HCT116 (cell line): ENCODE data around the gene RAB31. TPM values are rescaled to one million over a fixed set of nuclear protein-coding genes. Genes with fewer than 3 reads are reported as not detected.
"Not testable (repeated sequence)": the region's sequence is repeated elsewhere in the genome, so short reads cannot be mapped to it uniquely, and the experiment has no call there.

ENCODE experiments used
- ATAC-seq: fragments of 200-7000 bp; cut with Tn5 transposase; 2 replicates; pipeline ENCODE4 v1.9.1; 2020; ENCODE audit warnings: mild to moderate bottlenecking, moderate library complexity
- BruUV-seq: library from RNA; stranded (reverse); fragments of 400-500 nt; replicated peaks from 2 replicates; lab custom pipeline; 2021; lab: Mats Ljungman, UMichigan
- CTCF ChIA-PET: fragments of 300-600 bp; sonication (Branson Sonifier 250); formaldehyde crosslinking; loops from one replicate; lab custom pipeline; 2021; ENCODE audit warnings: antibody characterized with exemption; lab: Charles Lee
- POLR2A ChIA-PET: fragments of 300-600, 350-600 bp; sonication (Branson Sonifier 250); formaldehyde crosslinking; loops from one replicate; lab custom pipeline; 2021; ENCODE audit warnings: antibody characterized with exemption; lab: Charles Lee
- RAD21 ChIA-PET, 2 experiments: fragments of 300-600 bp; sonication (Branson Sonifier 250); formaldehyde crosslinking; loops; one replicate each; lab custom pipeline; 2023; ENCODE audit warnings: low total read pairs in 2 of 2; ENCODE audit not compliant: uncharacterized antibody in 2 of 2, unreplicated experiment in 2 of 2, low non-redundant PET in 1 of 2; lab: Charles Lee
- DNase-seq: peaks from one replicate; pipeline ENCODE4 v3.0.0-alpha.2; 2010; ENCODE audit warnings: low read depth, low spot score
- H2AFZ ChIP-seq: fragments of 200-600 bp; shearing (Covaris generic), sonication (generic); 2 replicates; pipeline ENCODE4 v1.6.1; 2017; ENCODE audit warnings: low read depth, mixed run types, mixed read lengths, antibody characterized with exemption, low read length; ENCODE audit not compliant: poor library complexity, severe bottlenecking
- H3K27ac ChIP-seq: 2 replicates; pipeline ENCODE4 v1.5.1; 2012; ENCODE audit warnings: low read depth, low read length
- H3K27me3 ChIP-seq: fragments of 200-600 bp; sonication (generic); 2 replicates; pipeline ENCODE4 v1.6.1; 2016; ENCODE audit warnings: mixed run types, low read length, mixed read lengths; ENCODE audit not compliant: insufficient read depth
- H3K36me3 ChIP-seq, 2 experiments: fragments of 200-500 bp in 1 of 2; fragments of 200-600 bp in 1 of 2; sonication (Bioruptor generic) in 1 of 2; sonication (generic) in 1 of 2; 2 replicates each; pipeline versions ENCODE4 v1.5.1 to v1.6.1; 2014 to 2016; ENCODE audit warnings: low read length in 2 of 2, inconsistent platforms in 1 of 2, mixed read lengths in 1 of 2, mixed run types in 1 of 2; ENCODE audit not compliant: insufficient read depth in 2 of 2, control insufficient read depth in 1 of 2
- H3K4me1 ChIP-seq, 2 experiments: fragments of 200-600 bp in 1 of 2; sonication (generic) in 1 of 2; 2 replicates each; pipeline versions ENCODE4 v1.5.1 to v1.6.1; 2012 to 2017; ENCODE audit warnings: low read length in 2 of 2, inconsistent platforms in 1 of 2, mild to moderate bottlenecking in 1 of 2, mixed read lengths in 1 of 2, mixed run types in 1 of 2, moderate library complexity in 1 of 2; ENCODE audit not compliant: insufficient read depth in 2 of 2, control insufficient read depth in 1 of 2
- H3K4me2 ChIP-seq: fragments of 200-600 bp; sonication (generic); 2 replicates; pipeline ENCODE4 v1.6.1; 2017; ENCODE audit warnings: mixed run types, low read length, mixed read lengths
- H3K4me3 ChIP-seq, 2 experiments: fragments of 200-600 bp in 1 of 2; sonication (generic) in 1 of 2; replicated peaks in 1 of 2; 2 replicates each; pipeline ENCODE4 v1.5.1; 2011 to 2016; ENCODE audit warnings: low read length in 2 of 2, control low read depth in 1 of 2, low read depth in 1 of 2, mild to moderate bottlenecking in 1 of 2, mixed read lengths in 1 of 2, mixed run types in 1 of 2
- H3K79me2 ChIP-seq: fragments of 200-600 bp; sonication (generic); 2 replicates; pipeline ENCODE4 v1.6.1; 2017; ENCODE audit warnings: mild to moderate bottlenecking, mixed run types, low read length, moderate library complexity, mixed read lengths; ENCODE audit not compliant: insufficient read depth
- H3K9ac ChIP-seq: fragments of 200-600 bp; sonication (generic); 2 replicates; pipeline ENCODE4 v1.6.1; 2016; ENCODE audit warnings: low read length, mixed read lengths
- H3K9me2 ChIP-seq: fragments of 200-600 bp; sonication (generic), shearing (Covaris generic); 2 replicates; pipeline ENCODE4 v1.6.1; 2017; ENCODE audit warnings: mixed run types, mild to moderate bottlenecking, moderate library complexity; ENCODE audit not compliant: insufficient read depth
- H3K9me3 ChIP-seq, 2 experiments: fragments of 200-500 bp in 1 of 2; fragments of 200-600 bp in 1 of 2; sonication (Bioruptor generic) in 1 of 2; sonication (generic) in 1 of 2; 2 replicates each; pipeline ENCODE4 v1.6.1; 2014 to 2017; ENCODE audit warnings: low read length in 2 of 2, mixed read lengths in 2 of 2, inconsistent platforms in 1 of 2, low read depth in 1 of 2, mild to moderate bottlenecking in 1 of 2, mixed run types in 1 of 2, moderate library complexity in 1 of 2; ENCODE audit not compliant: control insufficient read depth in 1 of 2, insufficient read depth in 1 of 2
- H4K20me1 ChIP-seq: fragments of 200-600 bp; sonication (generic), shearing (Covaris generic); 2 replicates; pipeline ENCODE4 v1.6.1; 2017; ENCODE audit warnings: mixed run types, mild to moderate bottlenecking, moderate library complexity; ENCODE audit not compliant: insufficient read depth
- ATF3 ChIP-seq: IDR thresholded peaks from 2 replicates; pipeline ENCODE4 v1.6.1; 2012
- CBX3 ChIP-seq: IDR thresholded peaks from 2 replicates; pipeline ENCODE4 v1.6.1; 2012; ENCODE audit warnings: low read depth
- CEBPB ChIP-seq: IDR thresholded peaks from 2 replicates; pipeline ENCODE4 v1.6.1; 2012; ENCODE audit warnings: low read depth
- EGR1 ChIP-seq: IDR thresholded peaks from 2 replicates; pipeline ENCODE4 v1.6.1; 2012; ENCODE audit warnings: low read depth
- ELF1 ChIP-seq: IDR thresholded peaks from 2 replicates; pipeline ENCODE4 v1.6.1; 2012; ENCODE audit warnings: low read depth, borderline replicate concordance
- EZH2 ChIP-seq: fragments of 200-600 bp; sonication (generic); IDR thresholded peaks from 2 replicates; pipeline ENCODE4 v1.6.1; 2017; ENCODE audit warnings: antibody characterized with exemption, mixed run types
- EZH2phosphoT487 ChIP-seq: fragments of 200-600 bp; IDR thresholded peaks from 2 replicates; pipeline ENCODE4 v1.6.1; 2018; ENCODE audit warnings: antibody characterized with exemption, borderline replicate concordance
- FOSL1 ChIP-seq: IDR thresholded peaks from 2 replicates; pipeline ENCODE4 v1.6.1; 2012; ENCODE audit warnings: low read depth
- MAX ChIP-seq: IDR thresholded peaks from 2 replicates; pipeline ENCODE4 v1.6.1; 2012
- POLR2AphosphoS5 ChIP-seq: IDR thresholded peaks from 2 replicates; pipeline ENCODE4 v1.6.1; 2011; ENCODE audit warnings: mild to moderate bottlenecking, low read depth, low read length, moderate library complexity
- RAD21 ChIP-seq: IDR thresholded peaks from 2 replicates; pipeline ENCODE4 v1.6.1; 2012; ENCODE audit warnings: low read depth, mild to moderate bottlenecking
- SRF ChIP-seq: IDR thresholded peaks from 2 replicates; pipeline ENCODE4 v1.6.1; 2012; ENCODE audit warnings: low read depth
- ZBTB33 ChIP-seq: IDR thresholded peaks from 2 replicates; pipeline ENCODE4 v1.6.1; 2011; ENCODE audit warnings: mild to moderate bottlenecking, low read length, moderate library complexity; ENCODE audit not compliant: insufficient replicate concordance; ENCODE audit errors: extremely low read depth
- ZFX ChIP-seq: fragments of 450-650 bp; IDR thresholded peaks from 2 replicates; pipeline ENCODE4 v1.6.1; 2017
- ZNF274 ChIP-seq: fragments of 200-500 bp; sonication (Bioruptor generic); IDR thresholded peaks from 2 replicates; pipeline ENCODE4 v1.6.1; 2014; ENCODE audit warnings: mild to moderate bottlenecking, low read depth, low read length, inconsistent platforms
- intact Hi-C: fragments of 100-400 bp; cut with micrococcal nuclease; formaldehyde crosslinking; loops from 2 replicates; pipeline ENCODE4 v1.10.0; 2022
- total RNA-seq: library from RNA; stranded (reverse); gene quantifications from one replicate; pipeline ENCODE4 v1.2.1, GENCODE V29; 2021; ENCODE audit not compliant: unreplicated experiment

RAB31 gene
- total RNA-seq, 1 experiment from 2014 or later: 46.9 TPM

GRCh38 chr18:9902264-9902663 is 194.2 kb downstream of the RAB31 start:
- RAD21 ChIA-PET, ATAC-seq, BruUV-seq: not testable (repeated sequence)

GRCh38 chr18:9902832-9903231 is 194.7 kb downstream of the RAB31 start:
- intact Hi-C loops: no loop called here
- no peak overlapping the region for H3K4me3 ChIP-seq
- H3K9me3 ChIP-seq: no peaks in the 10 kb centered on the region
- RAD21 ChIA-PET: no interaction called here
- CTCF ChIA-PET: no interaction called here
- H3K9ac ChIP-seq: no peak overlapping the region
- TF ChIP-seq EZH2 (no peak), EGR1 (no peak), RAD21 (no peak), ZBTB33 (no peak), FOSL1 (no peak), ELF1 (no peak), POLR2AphosphoS5 (no peak), MAX (no peak), EZH2phosphoT487 (no peak), CBX3 (no peak), SRF (no peak), ATF3 (no peak), ZNF274 (no peak), ZFX (no peak)
- H3K36me3 ChIP-seq: no peaks in the 10 kb centered on the region
- no TSS peak for BruUV-seq
- H3K9me2 ChIP-seq: no peaks in the 10 kb centered on the region
- H4K20me1 ChIP-seq: no peaks in the 10 kb centered on the region
- H3K4me1 ChIP-seq: peaks cover 30 to 52% of the 10 kb centered on the region in 2 experiments
- H3K79me2 ChIP-seq: no peaks in the 10 kb centered on the region
- ATAC-seq (no peak), DNase-seq (no peak)
- POLR2A ChIA-PET: no interaction called here
- no peaks in the 10 kb centered on the region for H3K27me3 ChIP-seq
- no peak overlapping the region for H3K27ac ChIP-seq
- H2AFZ ChIP-seq: peak overlapping the region; percentile 43
- no peak overlapping the region for H3K4me2 ChIP-seq

More at GRCh38 chr18:9902264-9902663, 194.2 kb downstream of the RAB31 start:
- TF ChIP-seq CEBPB: peak; percentile 66
- TF ChIP-seq, all 23 proteins: peak for 1; not testable (repeated sequence) for 22
- H3K36me3 ChIP-seq, H3K4me3 ChIP-seq, H4K20me1 ChIP-seq, H3K9me2 ChIP-seq, H3K79me2 ChIP-seq, H3K9ac ChIP-seq, H3K9me3 ChIP-seq, H2AFZ ChIP-seq, POLR2A ChIA-PET, intact Hi-C loops, H3K27ac ChIP-seq, CTCF ChIA-PET, H3K27me3 ChIP-seq, DNase-seq: not testable (repeated sequence)
- Histone ChIP-seq H3K4me1 (peaks cover 30 to 58% of the 10 kb centered on the region in 2 experiments), H3K4me2 (peak overlapping the region; percentile 86)
